NCI-H748 (cell line): Measurements from ENCODE around the gene CIC.
A peak's percentile ranks its signal among the peaks of the same experiment; 100 is the strongest.

Experiments used
- DNase-seq: peaks from one replicate; lab custom pipeline; 2025; ENCODE audit not compliant: unreplicated experiment; lab: John Stamatoyannopoulos, UW

The CIC gene

GRCh38 chr19:42242512-42243409 is 26.3 kb upstream of the CIC start, which contains the start of gene GSK3A:
TSS of gene GSK3A (minus strand) at chr19:42242602. CDS start at chr19:42242465, 137 bp downstream.
- DNase-seq = peak; percentile 100

GRCh38 chr19:42244347-42245220 is 24.5 kb upstream of the CIC start:
- DNase-seq = peak; percentile 98

GRCh38 chr19:42245231-42245630 is 23.8 kb upstream of the CIC start:
- DNase-seq = no peak

GRCh38 chr19:42246143-42246921 is 22.7 kb upstream of the CIC start:
- peak; percentile 57 for DNase-seq

- DNase-seq = no peak
Measured at GRCh38 chr19:42246922-42247639, 22.0 kb upstream of the CIC start.

- no peak for DNase-seq
Measured at GRCh38 chr19:42247640-42248199, 21.3 kb upstream of the CIC start.

- no peak for DNase-seq
Measured at GRCh38 chr19:42248270-42249148, 20.5 kb upstream of the CIC start.

- DNase-seq = no peak
Measured at GRCh38 chr19:42249149-42249750, 19.8 kb upstream of the CIC start.

GRCh38 chr19:42249769-42250168 is 19.3 kb upstream of the CIC start:
- DNase-seq = no peak

GRCh38 chr19:42250183-42250665 is 18.8 kb upstream of the CIC start:
- no peak for DNase-seq

- no peak for DNase-seq
Measured at GRCh38 chr19:42250666-42251531, 18.2 kb upstream of the CIC start.

- no peak for DNase-seq
Measured at GRCh38 chr19:42251572-42252358, 17.3 kb upstream of the CIC start.

GRCh38 chr19:42252365-42253244 is 16.4 kb upstream of the CIC start:
- no peak for DNase-seq

- DNase-seq = peak; percentile 64
Measured at GRCh38 chr19:42253245-42254088, 15.6 kb upstream of the CIC start.
